ENCODE data around the gene SDR42E1.

SDR42E1 gene

GRCh38 chr16:82005027-82005830 lies 6.0 kb downstream of the SDR42E1 start:
- no peak overlapping the region for H3K4me3 ChIP-seq (ENCODE audit: low read depth in 1 of 2, low read length in 1 of 2)
- H3K36me3 ChIP-seq: no peaks in the 10 kb centered on the region
- peaks cover 5% of the 10 kb centered on the region for H3K27me3 ChIP-seq
- H3K27ac ChIP-seq: no peak overlapping the region
- TF ChIP-seq CTCF (IDR thresholded peaks at IDR 0.05): no peak
- H3K4me1 ChIP-seq (ENCODE audit: control insufficient read depth in 1 of 2, insufficient read depth in 1 of 2, low read depth in 1 of 2, low read length in 1 of 2): no peaks in the 10 kb centered on the region
- H3K9me3 ChIP-seq: peaks cover 12% of the 10 kb centered on the region

- no peak overlapping the region for H3K27ac ChIP-seq
- H3K4me3 ChIP-seq (ENCODE audit: low read depth in 1 of 2, low read length in 1 of 2): no peak overlapping the region
- TF ChIP-seq CTCF (IDR thresholded peaks at IDR 0.05): no peak
- H3K9me3 ChIP-seq: peaks cover 11% of the 10 kb centered on the region
- H3K36me3 ChIP-seq: no peaks in the 10 kb centered on the region
- no peaks in the 10 kb centered on the region for H3K27me3 ChIP-seq
- no peaks in the 10 kb centered on the region for H3K4me1 ChIP-seq (ENCODE audit: control insufficient read depth in 1 of 2, insufficient read depth in 1 of 2, low read depth in 1 of 2, low read length in 1 of 2)
Observed at GRCh38 chr16:82004601-82005000, 6.7 kb downstream of the SDR42E1 start.

- H3K27ac ChIP-seq: no peak overlapping the region
- no peaks in the 10 kb centered on the region for H3K9me3 ChIP-seq
- H3K36me3 ChIP-seq: no peaks in the 10 kb centered on the region
- H3K27me3 ChIP-seq: no peaks in the 10 kb centered on the region
- no peaks in the 10 kb centered on the region for H3K4me1 ChIP-seq (ENCODE audit: control insufficient read depth in 1 of 2, insufficient read depth in 1 of 2, low read depth in 1 of 2, low read length in 1 of 2)
- H3K4me3 ChIP-seq (ENCODE audit: low read depth in 1 of 2, low read length in 1 of 2): no peak overlapping the region
- TF ChIP-seq CTCF (IDR thresholded peaks at IDR 0.05): no peak
Observed at GRCh38 chr16:82002831-82003230, 8.4 kb downstream of the SDR42E1 start.

GRCh38 chr16:81997738-81998137 lies 13.5 kb downstream of the SDR42E1 start:
- H3K9me3 ChIP-seq: no peaks in the 10 kb centered on the region
- no peak for TF ChIP-seq CTCF (IDR thresholded peaks at IDR 0.05)
- no peak overlapping the region for H3K4me3 ChIP-seq (ENCODE audit: low read depth in 1 of 2, low read length in 1 of 2)
- no peak overlapping the region for H3K27ac ChIP-seq
- no peaks in the 10 kb centered on the region for H3K4me1 ChIP-seq (ENCODE audit: control insufficient read depth in 1 of 2, insufficient read depth in 1 of 2, low read depth in 1 of 2, low read length in 1 of 2)
- no peaks in the 10 kb centered on the region for H3K27me3 ChIP-seq
- no peaks in the 10 kb centered on the region for H3K36me3 ChIP-seq

GRCh38 chr16:81996664-81997509 lies 14.4 kb downstream of the SDR42E1 start:
- Histone ChIP-seq H3K27ac (no peak overlapping the region), H3K27me3 (no peaks in the 10 kb centered on the region), H3K4me1 (ENCODE audit: control insufficient read depth in 1 of 2, insufficient read depth in 1 of 2, low read depth in 1 of 2, low read length in 1 of 2) (no peaks in the 10 kb centered on the region), H3K36me3 (no peaks in the 10 kb centered on the region), H3K9me3 (no peaks in the 10 kb centered on the region), H3K4me3 (ENCODE audit: low read depth in 1 of 2, low read length in 1 of 2) (no peak overlapping the region)
- TF ChIP-seq CTCF (IDR thresholded peaks at IDR 0.05): no peak

Data from neutrophil (primary cell).